DMS53 treated with DMSO at 0.1 percent for 48 hours (cell line): ENCODE measurements around the gene SYNGR2.
A peak's percentile ranks its signal among the peaks of the same experiment; 100 is the strongest.
"Not testable (repeated sequence)": the region's sequence is repeated elsewhere in the genome, so short reads cannot be mapped to it uniquely, and the experiment has no call there.

ENCODE experiments used
- DNase-seq: peaks from one replicate; lab custom pipeline; 2025; ENCODE audit not compliant: unreplicated experiment; lab: John Stamatoyannopoulos, UW

SYNGR2 gene

GRCh38 chr17:78129351-78130089 lies 38.9 kb upstream of the SYNGR2 start:
- DNase-seq, result no peak

- DNase-seq, result no peak
These were observed 38.3 kb upstream of the SYNGR2 start for GRCh38 chr17:78130090-78130436.

GRCh38 chr17:78130437-78131101 lies 37.8 kb upstream of the SYNGR2 start, which contains the start of gene TMC8:
Gene TMC8, plus strand, starts transcription at chr17:78130771. Its CDS starts 818 bp downstream, at chr17:78131589.
- DNase-seq, result no peak

GRCh38 chr17:78131172-78132083 lies 37.0 kb upstream of the SYNGR2 start:
- no peak for DNase-seq

GRCh38 chr17:78132084-78132676 lies 36.2 kb upstream of the SYNGR2 start:
- DNase-seq, result peak; percentile 38

- DNase-seq, result no peak
These were observed 35.6 kb upstream of the SYNGR2 start for GRCh38 chr17:78132767-78133178.

GRCh38 chr17:78133179-78133951 lies 35.0 kb upstream of the SYNGR2 start:
- DNase-seq, result no peak

GRCh38 chr17:78133971-78134898 lies 34.1 kb upstream of the SYNGR2 start:
- peak; percentile 72 for DNase-seq

- DNase-seq, result no peak
These were observed 33.4 kb upstream of the SYNGR2 start for GRCh38 chr17:78134899-78135385.

- DNase-seq, result no peak
These were observed 32.4 kb upstream of the SYNGR2 start for GRCh38 chr17:78135858-78136500.

GRCh38 chr17:78137392-78138203 lies 30.8 kb upstream of the SYNGR2 start:
- DNase-seq, result no peak

- DNase-seq, result no peak
These were observed 29.9 kb upstream of the SYNGR2 start for GRCh38 chr17:78138204-78139060.

GRCh38 chr17:78139861-78140168 lies 28.6 kb upstream of the SYNGR2 start:
- not testable (repeated sequence) for DNase-seq

GRCh38 chr17:78140169-78141051 lies 28.0 kb upstream of the SYNGR2 start:
- peak; percentile 42 for DNase-seq

GRCh38 chr17:78141437-78142118 lies 26.8 kb upstream of the SYNGR2 start:
- DNase-seq, result no peak
